ENCODE results near the gene MGMT.

MGMT gene

DNA sequence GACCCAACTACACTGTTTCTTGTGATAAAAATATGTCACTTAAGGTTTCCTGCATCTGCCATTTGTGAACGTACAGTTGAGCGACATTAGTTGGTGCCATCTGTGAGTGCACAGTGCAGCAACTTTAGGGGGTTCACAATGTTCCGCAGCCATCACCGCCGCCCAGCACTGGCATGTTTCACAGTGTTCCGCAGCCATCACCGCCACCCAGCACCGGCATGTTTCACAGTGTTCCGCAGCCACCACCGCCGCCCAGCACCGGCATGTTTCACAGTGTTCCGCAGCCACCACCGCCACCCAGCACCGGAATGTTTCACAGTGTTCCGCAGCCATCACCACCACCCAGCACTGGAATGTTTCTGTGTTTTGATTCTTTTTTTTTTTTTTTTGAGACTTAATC lies 83.0 kb downstream of the MGMT start:
- DNase-seq, result no peak
- Histone ChIP-seq H3K36me3 (no peaks in the 10 kb centered on the region), H3K9me3 (ENCODE audit: severe bottlenecking) (no peaks in the 10 kb centered on the region), H3K27ac (no peak overlapping the region), H3K27me3 (ENCODE audit: insufficient read depth, low read depth, severe bottlenecking) (no peaks in the 10 kb centered on the region), H3K4me3 (ENCODE audit: low read depth, low read length) (no peak overlapping the region)
- TF ChIP-seq, protein P1, sequence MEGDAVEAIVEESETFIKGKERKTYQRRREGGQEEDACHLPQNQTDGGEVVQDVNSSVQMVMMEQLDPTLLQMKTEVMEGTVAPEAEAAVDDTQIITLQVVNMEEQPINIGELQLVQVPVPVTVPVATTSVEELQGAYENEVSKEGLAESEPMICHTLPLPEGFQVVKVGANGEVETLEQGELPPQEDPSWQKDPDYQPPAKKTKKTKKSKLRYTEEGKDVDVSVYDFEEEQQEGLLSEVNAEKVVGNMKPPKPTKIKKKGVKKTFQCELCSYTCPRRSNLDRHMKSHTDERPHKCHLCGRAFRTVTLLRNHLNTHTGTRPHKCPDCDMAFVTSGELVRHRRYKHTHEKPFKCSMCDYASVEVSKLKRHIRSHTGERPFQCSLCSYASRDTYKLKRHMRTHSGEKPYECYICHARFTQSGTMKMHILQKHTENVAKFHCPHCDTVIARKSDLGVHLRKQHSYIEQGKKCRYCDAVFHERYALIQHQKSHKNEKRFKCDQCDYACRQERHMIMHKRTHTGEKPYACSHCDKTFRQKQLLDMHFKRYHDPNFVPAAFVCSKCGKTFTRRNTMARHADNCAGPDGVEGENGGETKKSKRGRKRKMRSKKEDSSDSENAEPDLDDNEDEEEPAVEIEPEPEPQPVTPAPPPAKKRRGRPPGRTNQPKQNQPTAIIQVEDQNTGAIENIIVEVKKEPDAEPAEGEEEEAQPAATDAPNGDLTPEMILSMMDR (IDR thresholded peaks at IDR 0.05; ENCODE audit: low read depth, low read length), result no peak

DNA sequence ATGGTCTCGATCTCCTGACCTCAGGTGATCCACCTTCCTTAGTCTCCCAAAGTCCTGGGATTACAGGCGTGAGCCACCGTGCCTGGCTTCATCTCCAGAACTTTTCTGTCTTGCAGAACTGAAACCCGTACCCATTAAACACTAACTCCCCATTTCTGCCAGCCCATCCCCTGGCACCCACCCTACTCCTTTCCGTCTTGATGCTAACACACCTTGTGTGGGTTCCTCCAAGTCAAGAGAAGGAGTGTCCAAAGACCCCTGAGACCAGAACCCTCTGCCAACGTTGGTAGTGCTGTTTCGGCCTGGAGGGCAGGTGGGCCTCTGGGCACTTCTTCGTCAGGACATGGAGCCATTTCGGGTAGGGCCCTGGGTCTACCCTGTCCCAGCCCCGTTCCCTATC lies 83.6 kb downstream of the MGMT start:
- Histone ChIP-seq H3K9me3 (ENCODE audit: severe bottlenecking) (no peaks in the 10 kb centered on the region), H3K36me3 (no peaks in the 10 kb centered on the region), H3K27ac (no peak overlapping the region), H3K27me3 (ENCODE audit: insufficient read depth, low read depth, severe bottlenecking) (no peaks in the 10 kb centered on the region), H3K4me3 (ENCODE audit: low read depth, low read length) (no peak overlapping the region)
- no peak for DNase-seq
- TF ChIP-seq, protein P1 (IDR thresholded peaks at IDR 0.05; ENCODE audit: low read depth, low read length), result no peak

DNA sequence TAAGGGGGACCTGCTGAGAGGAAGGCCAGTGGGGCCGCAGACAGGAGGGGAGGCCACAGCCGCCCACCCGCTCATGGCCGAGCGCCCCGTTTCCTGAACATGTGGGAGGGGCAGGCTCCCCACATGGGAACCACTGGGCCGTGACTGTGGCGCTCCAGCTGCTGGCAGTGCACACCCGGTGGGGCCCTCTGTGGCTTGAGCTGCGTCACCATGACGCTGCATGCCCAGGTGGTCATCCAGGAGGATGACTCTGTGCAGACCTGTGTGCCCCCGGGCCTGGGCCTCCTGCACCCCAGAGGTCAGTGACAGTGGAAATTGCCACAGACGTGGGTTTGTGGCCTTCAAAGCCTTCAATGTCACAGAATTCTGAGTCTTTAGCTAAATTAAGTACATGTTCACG lies 85.1 kb downstream of the MGMT start:
- DNase-seq, result no peak
- Histone ChIP-seq H3K36me3 (no peaks in the 10 kb centered on the region), H3K27me3 (ENCODE audit: insufficient read depth, low read depth, severe bottlenecking) (no peaks in the 10 kb centered on the region), H3K9me3 (ENCODE audit: severe bottlenecking) (no peaks in the 10 kb centered on the region), H3K27ac (no peak overlapping the region), H3K4me3 (ENCODE audit: low read depth, low read length) (no peak overlapping the region)
- TF ChIP-seq, protein P1 (IDR thresholded peaks at IDR 0.05; ENCODE audit: low read depth, low read length), result no peak

DNA sequence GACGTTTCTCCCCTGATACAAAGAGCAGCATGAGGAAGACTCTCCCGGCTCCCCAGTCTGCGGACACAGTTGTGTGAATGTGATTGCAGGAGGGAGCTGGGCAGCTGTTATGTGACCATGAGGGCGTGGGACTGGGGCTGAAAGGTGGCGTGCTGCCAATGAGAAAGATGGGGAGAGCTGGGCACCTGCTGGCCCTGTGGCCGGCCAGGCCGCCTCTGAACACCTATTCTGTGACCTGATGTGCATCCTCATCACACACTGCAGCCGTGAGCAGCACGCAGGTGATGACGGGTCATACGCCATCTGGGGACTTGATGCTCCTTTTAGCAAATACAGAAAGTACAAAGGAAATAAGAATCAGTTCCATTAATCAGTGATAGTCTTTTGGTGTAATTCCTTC lies 86.9 kb downstream of the MGMT start:
- H3K27me3 ChIP-seq (ENCODE audit: insufficient read depth, low read depth, severe bottlenecking), result no peaks in the 10 kb centered on the region
- no peaks in the 10 kb centered on the region for H3K36me3 ChIP-seq
- no peaks in the 10 kb centered on the region for H3K9me3 ChIP-seq (ENCODE audit: severe bottlenecking)
- H3K27ac ChIP-seq, result no peak overlapping the region
- no peak for DNase-seq
- TF ChIP-seq, protein P1 (IDR thresholded peaks at IDR 0.05; ENCODE audit: low read depth, low read length), result no peak
- H3K4me3 ChIP-seq (ENCODE audit: low read depth, low read length), result no peak overlapping the region

DNA sequence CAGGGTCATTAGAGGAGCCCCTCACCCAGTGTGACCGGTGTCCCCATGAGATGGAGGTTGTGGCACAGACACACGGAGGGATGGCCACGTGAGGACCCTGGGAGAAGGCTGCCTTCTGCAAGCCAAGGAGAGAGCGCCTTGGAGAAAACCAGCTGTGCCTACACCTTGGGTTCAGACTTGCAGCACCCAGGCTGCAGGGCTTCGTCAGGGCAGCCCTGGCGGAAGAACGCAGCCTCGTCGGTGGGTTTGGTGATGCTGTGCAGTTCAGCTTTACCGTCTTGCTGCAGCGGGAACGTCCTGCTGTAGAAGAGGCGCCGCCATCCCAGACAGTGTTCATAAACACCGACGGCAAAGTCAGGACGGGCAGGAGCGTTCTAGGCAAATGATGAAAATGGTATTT lies 89.3 kb downstream of the MGMT start:
- no peak for DNase-seq
- Histone ChIP-seq H3K27me3 (ENCODE audit: insufficient read depth, low read depth, severe bottlenecking) (no peaks in the 10 kb centered on the region), H3K9me3 (ENCODE audit: severe bottlenecking) (no peaks in the 10 kb centered on the region), H3K4me3 (ENCODE audit: low read depth, low read length) (no peak overlapping the region), H3K27ac (no peak overlapping the region), H3K36me3 (no peaks in the 10 kb centered on the region)
- TF ChIP-seq, protein P1 (IDR thresholded peaks at IDR 0.05; ENCODE audit: low read depth, low read length), result no peak

DNA sequence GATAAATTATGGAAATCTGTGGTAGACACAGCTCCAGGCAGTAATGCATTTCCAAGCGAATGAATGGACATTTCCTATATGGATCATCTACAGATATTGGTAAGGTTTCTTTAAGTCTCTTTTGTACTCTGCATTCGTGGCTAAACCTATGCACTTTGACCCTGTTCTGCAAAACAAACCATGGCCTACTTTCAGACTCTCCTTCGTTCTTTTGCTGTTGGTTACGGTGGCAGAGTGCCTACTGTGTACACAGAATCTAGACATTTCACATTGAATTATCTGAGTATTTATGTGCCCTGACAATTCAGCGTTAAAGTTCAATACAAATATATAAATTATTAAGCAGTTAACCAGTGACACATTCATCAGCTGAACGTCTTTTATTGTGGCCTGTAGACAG lies 93.3 kb downstream of the MGMT start:
- H3K4me3 ChIP-seq (ENCODE audit: low read depth, low read length), result no peak overlapping the region
- H3K9me3 ChIP-seq (ENCODE audit: severe bottlenecking), result no peaks in the 10 kb centered on the region
- H3K36me3 ChIP-seq, result no peaks in the 10 kb centered on the region
- H3K27me3 ChIP-seq (ENCODE audit: insufficient read depth, low read depth, severe bottlenecking), result no peaks in the 10 kb centered on the region
- no peak overlapping the region for H3K27ac ChIP-seq
- no peak for DNase-seq
- TF ChIP-seq, protein P1 (IDR thresholded peaks at IDR 0.05; ENCODE audit: low read depth, low read length), result no peak
